ENCODE data around the gene MCRS1.
"Not testable (repeated sequence)": the region's sequence is repeated elsewhere in the genome, so short reads cannot be mapped to it uniquely, and the experiment has no call there.

MCRS1 gene

GRCh38 chr12:49536526-49537071, 31.3 kb downstream of the MCRS1 start:
- H3K27me3 Mint-ChIP-seq: peaks cover 14% of the 10 kb centered on the region
- H3K27ac Mint-ChIP-seq: peak overlapping the region; percentile 60
- DNase-seq (ENCODE audit: low spot score in 2 of 2) (no peak), ATAC-seq (ENCODE audit: low read depth) (peak; percentile 48)
- H3K4me3 Mint-ChIP-seq: no peak overlapping the region
- H3K36me3 Mint-ChIP-seq: no peaks in the 10 kb centered on the region
- peaks cover 20% of the 10 kb centered on the region for H3K4me1 Mint-ChIP-seq
- no peaks in the 10 kb centered on the region for H3K9me3 Mint-ChIP-seq

- peaks cover 15% of the 10 kb centered on the region for H3K4me1 Mint-ChIP-seq
- H3K4me3 Mint-ChIP-seq: no peak overlapping the region
- H3K36me3 Mint-ChIP-seq: no peaks in the 10 kb centered on the region
- peaks cover 11% of the 10 kb centered on the region for H3K27me3 Mint-ChIP-seq
- ATAC-seq (ENCODE audit: low read depth): no peak
- DNase-seq (ENCODE audit: low spot score in 2 of 2): no peak
- peak overlapping the region; percentile 60 for H3K27ac Mint-ChIP-seq
- H3K9me3 Mint-ChIP-seq: no peaks in the 10 kb centered on the region
These were observed 31.9 kb downstream of the MCRS1 start for GRCh38 chr12:49535921-49536525.

GRCh38 chr12:49534731-49535278, 33.1 kb downstream of the MCRS1 start:
- Mint-ChIP-seq H3K4me1 (peaks cover 10% of the 10 kb centered on the region), H3K27me3 (peaks cover 8% of the 10 kb centered on the region), H3K27ac (no peak overlapping the region), H3K9me3 (no peaks in the 10 kb centered on the region), H3K4me3 (no peak overlapping the region), H3K36me3 (no peaks in the 10 kb centered on the region)
- ATAC-seq (ENCODE audit: low read depth) (no peak), DNase-seq (ENCODE audit: low spot score in 2 of 2) (no peak)

GRCh38 chr12:49534122-49534521, 33.8 kb downstream of the MCRS1 start:
- not testable (repeated sequence) for H3K27me3 Mint-ChIP-seq; H3K4me1 Mint-ChIP-seq; H3K4me3 Mint-ChIP-seq; H3K36me3 Mint-ChIP-seq; DNase-seq (ENCODE audit: low spot score in 2 of 2); ATAC-seq (ENCODE audit: low read depth); H3K9me3 Mint-ChIP-seq; H3K27ac Mint-ChIP-seq

GRCh38 chr12:49533331-49533730, 34.6 kb downstream of the MCRS1 start:
- Mint-ChIP-seq H3K4me1 (peaks cover 10% of the 10 kb centered on the region), H3K9me3 (no peaks in the 10 kb centered on the region), H3K27me3 (peaks cover 8% of the 10 kb centered on the region), H3K4me3 (no peak overlapping the region), H3K27ac (no peak overlapping the region), H3K36me3 (no peaks in the 10 kb centered on the region)
- no peak for ATAC-seq (ENCODE audit: low read depth)
- no peak for DNase-seq (ENCODE audit: low spot score in 2 of 2)

- H3K4me3 Mint-ChIP-seq: no peak overlapping the region
- DNase-seq (ENCODE audit: low spot score in 2 of 2) (no peak), ATAC-seq (ENCODE audit: low read depth) (no peak)
- H3K4me1 Mint-ChIP-seq: peaks cover 7% of the 10 kb centered on the region
- no peaks in the 10 kb centered on the region for H3K36me3 Mint-ChIP-seq
- no peaks in the 10 kb centered on the region for H3K9me3 Mint-ChIP-seq
- H3K27me3 Mint-ChIP-seq: peaks cover 8% of the 10 kb centered on the region
- no peak overlapping the region for H3K27ac Mint-ChIP-seq
These were observed 36.2 kb downstream of the MCRS1 start for GRCh38 chr12:49531745-49532144.

- H3K27me3 Mint-ChIP-seq: peaks cover 1% of the 10 kb centered on the region
- H3K9me3 Mint-ChIP-seq: no peaks in the 10 kb centered on the region
- peaks cover 4% of the 10 kb centered on the region for H3K4me1 Mint-ChIP-seq
- DNase-seq (ENCODE audit: low spot score in 2 of 2) (no peak), ATAC-seq (ENCODE audit: low read depth) (peak; percentile 37)
- H3K27ac Mint-ChIP-seq: no peak overlapping the region
- peaks cover 13% of the 10 kb centered on the region for H3K36me3 Mint-ChIP-seq
- no peak overlapping the region for H3K4me3 Mint-ChIP-seq
These were observed 38.5 kb downstream of the MCRS1 start for GRCh38 chr12:49529414-49529813.

GRCh38 chr12:49527361-49528130, 40.4 kb downstream of the MCRS1 start:
- ATAC-seq (ENCODE audit: low read depth): no peak
- H3K4me1 Mint-ChIP-seq: peaks cover 4% of the 10 kb centered on the region
- peaks cover 14% of the 10 kb centered on the region for H3K36me3 Mint-ChIP-seq
- DNase-seq (ENCODE audit: low spot score in 2 of 2): no peak
- no peaks in the 10 kb centered on the region for H3K27me3 Mint-ChIP-seq
- no peaks in the 10 kb centered on the region for H3K9me3 Mint-ChIP-seq
- no peak overlapping the region for H3K4me3 Mint-ChIP-seq
- no peak overlapping the region for H3K27ac Mint-ChIP-seq

- H3K27ac Mint-ChIP-seq: no peak overlapping the region
- H3K4me3 Mint-ChIP-seq: no peak overlapping the region
- no peaks in the 10 kb centered on the region for H3K27me3 Mint-ChIP-seq
These were observed 42.0 kb downstream of the MCRS1 start for GRCh38 chr12:49525942-49526341.

GRCh38 chr12:49524660-49525324, 43.1 kb downstream of the MCRS1 start:
- ATAC-seq (ENCODE audit: low read depth) (no peak), DNase-seq (ENCODE audit: low spot score in 2 of 2) (no peak)
- Mint-ChIP-seq H3K4me1 (peaks cover 9% of the 10 kb centered on the region), H3K27ac (no peak overlapping the region), H3K27me3 (no peaks in the 10 kb centered on the region), H3K4me3 (no peak overlapping the region), H3K36me3 (peaks cover 16% of the 10 kb centered on the region), H3K9me3 (no peaks in the 10 kb centered on the region)

More at GRCh38 chr12:49525942-49526341, 42.0 kb downstream of the MCRS1 start:
- DNase-seq (ENCODE audit: low spot score in 2 of 2) (no peak), ATAC-seq (ENCODE audit: low read depth) (no peak)
- Mint-ChIP-seq H3K4me1 (peaks cover 9% of the 10 kb centered on the region), H3K9me3 (no peaks in the 10 kb centered on the region), H3K36me3 (peaks cover 14% of the 10 kb centered on the region)

GRCh38 chr12:49521389-49521788, 46.6 kb downstream of the MCRS1 start:
- H3K27me3 Mint-ChIP-seq: no peaks in the 10 kb centered on the region
- no peaks in the 10 kb centered on the region for H3K9me3 Mint-ChIP-seq
- H3K4me1 Mint-ChIP-seq: peaks cover 5% of the 10 kb centered on the region
- H3K4me3 Mint-ChIP-seq: no peak overlapping the region
- ATAC-seq (ENCODE audit: low read depth) (no peak), DNase-seq (ENCODE audit: low spot score in 2 of 2) (no peak)
- peak overlapping the region; percentile 85 for H3K27ac Mint-ChIP-seq
- peaks cover 19% of the 10 kb centered on the region for H3K36me3 Mint-ChIP-seq

- no peak overlapping the region for H3K27ac Mint-ChIP-seq
- DNase-seq (ENCODE audit: low spot score in 2 of 2): no peak
- H3K36me3 Mint-ChIP-seq: peaks cover 9% of the 10 kb centered on the region
- peaks cover 5% of the 10 kb centered on the region for H3K4me1 Mint-ChIP-seq
- ATAC-seq (ENCODE audit: low read depth): no peak
- no peaks in the 10 kb centered on the region for H3K9me3 Mint-ChIP-seq
- H3K4me3 Mint-ChIP-seq: no peak overlapping the region
- no peaks in the 10 kb centered on the region for H3K27me3 Mint-ChIP-seq
These were observed 48.4 kb downstream of the MCRS1 start for GRCh38 chr12:49519574-49519936.

- Mint-ChIP-seq H3K4me1 (peaks cover 5% of the 10 kb centered on the region), H3K9me3 (no peaks in the 10 kb centered on the region), H3K27me3 (no peaks in the 10 kb centered on the region), H3K4me3 (no peak overlapping the region), H3K27ac (no peak overlapping the region), H3K36me3 (peaks cover 9% of the 10 kb centered on the region)
- DNase-seq (ENCODE audit: low spot score in 2 of 2) (no peak), ATAC-seq (ENCODE audit: low read depth) (no peak)
These were observed 48.9 kb downstream of the MCRS1 start for GRCh38 chr12:49518914-49519573.

Measured in memory B cell (primary cell).